IPS DF 4.7 (cell line): ENCODE results near the gene TTI1.
"Not testable (repeated sequence)": the region's sequence is repeated elsewhere in the genome, so short reads cannot be mapped to it uniquely, and the experiment has no call there.

Experiments used
- DNase-seq: peaks from one replicate; pipeline ENCODE4 v3.0.0-alpha.2; 2013; ENCODE audit warnings: low spot score; ENCODE audit errors: extremely low read depth

TTI1 gene

DNA sequence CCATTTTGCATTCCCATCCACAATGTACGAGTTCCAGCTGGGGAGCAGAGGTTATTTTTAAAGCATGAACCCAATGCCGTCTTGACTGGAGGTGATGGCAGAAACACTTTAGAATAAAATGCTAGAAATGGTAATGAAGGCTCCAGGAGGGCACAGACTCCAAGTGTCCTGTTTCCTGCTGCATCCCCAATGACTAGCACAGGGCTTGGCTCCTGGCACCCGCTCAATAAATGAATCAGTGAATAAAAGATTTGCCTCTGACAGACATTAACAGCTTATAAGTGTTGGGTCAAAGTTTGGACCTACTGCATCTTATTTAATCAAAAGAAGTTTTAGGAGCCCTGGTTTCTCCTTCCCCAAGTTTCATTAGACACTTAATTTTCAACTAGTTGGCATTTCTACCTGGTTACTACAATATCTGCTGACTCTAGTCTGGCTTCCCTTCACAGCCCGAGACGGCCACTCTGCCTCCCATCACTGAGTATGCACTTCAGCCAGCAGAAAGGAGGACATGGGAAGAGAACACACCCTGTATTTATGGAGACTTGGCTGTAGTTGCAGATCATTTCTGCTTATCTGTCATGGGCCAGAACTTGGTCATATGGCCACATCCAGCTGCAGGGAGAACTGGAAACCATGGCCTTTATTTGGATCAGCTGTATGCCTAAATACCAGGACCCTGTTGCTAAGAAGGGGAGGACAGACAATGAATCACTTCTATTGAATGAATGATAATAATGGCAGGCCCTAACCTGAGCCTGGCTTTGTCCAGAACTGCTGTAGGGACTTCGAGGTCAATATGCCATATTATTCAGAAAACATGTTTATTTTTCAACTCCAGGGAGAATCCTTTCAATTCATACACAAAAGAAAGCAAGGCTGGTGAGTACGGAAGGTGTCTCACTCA lies 63.1 kb downstream of the TTI1 start:
- DNase-seq = no peak

DNA sequence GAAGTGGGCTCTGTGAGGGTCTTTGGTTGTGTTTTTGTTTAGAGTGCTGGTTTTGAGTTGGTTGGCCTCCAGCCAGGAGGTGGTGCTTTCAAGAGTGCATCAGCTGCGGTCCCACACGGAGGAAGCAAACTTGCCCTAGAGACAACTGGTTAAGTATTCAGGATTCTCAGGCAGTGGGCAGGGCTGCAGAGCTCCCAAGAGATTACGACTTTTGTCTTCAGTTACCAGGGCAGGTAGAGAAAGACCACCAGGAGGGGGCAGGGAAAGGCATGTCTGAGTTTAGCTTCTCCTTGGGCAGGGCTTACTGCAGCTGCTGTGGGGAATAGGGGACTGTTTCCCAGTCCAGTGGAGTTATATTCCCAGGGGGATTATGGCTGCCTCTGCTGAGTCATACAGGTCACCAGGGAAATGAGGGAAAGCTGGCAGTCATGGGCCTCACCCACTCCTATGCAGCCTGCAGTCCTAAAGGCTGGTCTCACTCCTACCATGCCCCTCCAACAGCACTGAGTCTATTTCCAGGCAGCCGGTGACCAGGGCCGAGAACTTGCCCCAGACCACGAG lies 64.3 kb downstream of the TTI1 start:
- DNase-seq = no peak

DNA sequence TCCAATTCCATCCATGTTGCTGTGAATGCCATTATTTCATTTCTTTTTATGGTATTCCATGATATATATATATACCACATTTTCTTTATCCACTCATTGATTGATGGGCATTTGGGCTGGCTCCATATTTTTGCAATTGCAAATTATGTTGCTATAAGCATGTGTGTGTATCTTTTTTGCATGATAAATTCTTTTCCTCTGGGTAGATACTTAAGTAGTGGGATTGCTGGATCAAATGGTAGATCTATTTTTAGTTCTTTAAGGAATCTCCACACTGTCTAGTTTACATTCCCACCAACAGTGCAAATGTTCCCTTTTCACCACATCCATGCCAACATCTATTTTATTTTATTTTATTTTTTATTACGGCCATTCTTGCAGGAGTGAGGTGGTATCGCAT lies 69.8 kb downstream of the TTI1 start:
- not testable (repeated sequence) for DNase-seq

DNA sequence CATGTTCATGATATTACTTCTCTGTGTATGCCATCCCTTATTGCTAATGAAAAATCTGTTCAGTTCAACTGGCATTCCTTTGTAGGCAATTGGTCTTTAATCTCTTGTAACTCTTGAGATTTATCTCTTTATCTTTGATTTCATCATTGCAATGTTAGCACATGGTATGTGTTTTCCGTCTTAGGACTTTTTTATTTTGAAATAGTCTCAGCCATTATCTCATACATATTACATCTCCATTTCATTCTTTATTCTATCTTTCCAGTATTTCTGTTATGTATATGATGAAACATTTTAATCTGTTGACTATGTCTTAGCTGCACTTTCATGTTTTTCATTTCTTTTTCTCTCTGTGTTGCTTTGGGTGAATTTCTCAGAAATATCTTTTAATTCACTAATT lies 72.2 kb downstream of the TTI1 start:
- DNase-seq = no peak

DNA sequence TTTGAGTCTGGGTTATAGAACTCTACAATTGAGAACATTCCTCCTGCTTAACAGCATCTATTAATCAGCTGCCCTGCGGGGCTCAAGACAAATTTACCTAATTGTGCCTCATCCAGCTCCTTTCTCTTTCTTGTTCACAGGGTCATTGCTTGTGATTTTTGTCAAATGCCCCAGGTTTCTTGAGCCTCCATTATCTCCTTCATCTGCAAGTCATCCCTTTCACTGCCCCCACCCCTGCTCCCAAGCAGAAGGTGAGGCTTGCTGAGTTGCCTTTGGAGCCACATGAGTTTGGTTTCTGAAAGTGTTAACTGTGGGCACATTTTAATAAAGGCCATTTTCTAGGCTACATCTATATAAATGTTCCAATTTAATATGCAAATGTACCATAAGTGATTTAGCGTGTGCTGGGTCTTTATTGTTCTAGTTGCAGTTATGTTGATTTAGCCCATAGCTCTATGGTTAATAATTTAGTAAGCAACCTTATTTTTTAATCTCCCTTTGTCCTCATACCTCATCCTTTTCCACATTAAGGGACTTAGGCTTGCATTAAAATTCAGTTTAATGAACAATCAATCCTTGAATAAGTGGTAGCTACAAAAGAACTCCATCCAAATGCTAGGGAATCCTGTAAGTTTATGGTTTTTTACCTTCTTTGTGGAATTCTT lies 74.3 kb downstream of the TTI1 start:
- no peak for DNase-seq

DNA sequence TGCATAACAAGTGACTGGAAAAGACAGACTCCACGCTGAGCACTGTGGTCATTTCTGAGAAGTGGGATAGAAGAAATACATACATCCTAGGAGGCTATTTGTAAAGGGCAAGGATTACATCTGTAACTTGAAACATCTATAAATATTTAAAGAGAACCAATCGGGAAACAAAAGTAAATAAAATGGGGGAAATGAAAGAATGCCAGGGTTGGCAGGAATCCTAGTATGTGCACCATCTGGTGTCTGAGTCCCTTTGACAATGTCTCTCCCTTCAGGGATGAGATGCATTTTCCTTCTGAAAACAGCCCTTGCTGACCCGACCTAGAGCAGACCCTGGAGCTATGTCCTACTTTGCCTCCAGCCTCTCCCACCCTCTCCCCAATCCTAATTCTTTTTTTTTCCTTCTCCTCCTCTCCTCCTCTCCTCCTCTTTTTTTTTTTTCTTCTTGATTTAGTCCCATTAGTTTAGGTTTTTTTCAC lies 77.1 kb downstream of the TTI1 start:
- no peak for DNase-seq

DNA sequence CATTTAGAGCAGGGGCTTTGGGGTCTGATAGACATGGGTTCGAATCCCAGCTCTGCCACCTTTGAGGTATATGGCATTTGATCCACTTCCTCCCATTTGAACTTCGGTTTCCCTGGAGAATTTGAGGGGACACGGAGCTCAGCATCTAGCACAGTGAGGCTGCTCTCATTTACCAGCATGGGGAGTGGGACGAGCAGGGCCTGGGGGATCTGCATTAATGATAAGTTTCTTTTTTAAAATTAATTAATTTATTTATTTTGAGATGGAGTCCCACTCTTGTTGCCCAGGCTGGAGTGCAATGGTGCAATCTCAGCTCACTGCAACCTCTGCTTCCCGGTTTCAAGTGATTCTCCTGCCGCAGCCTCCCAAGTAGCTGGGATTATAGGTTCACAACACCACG lies 77.7 kb downstream of the TTI1 start:
- DNase-seq = no peak

DNA sequence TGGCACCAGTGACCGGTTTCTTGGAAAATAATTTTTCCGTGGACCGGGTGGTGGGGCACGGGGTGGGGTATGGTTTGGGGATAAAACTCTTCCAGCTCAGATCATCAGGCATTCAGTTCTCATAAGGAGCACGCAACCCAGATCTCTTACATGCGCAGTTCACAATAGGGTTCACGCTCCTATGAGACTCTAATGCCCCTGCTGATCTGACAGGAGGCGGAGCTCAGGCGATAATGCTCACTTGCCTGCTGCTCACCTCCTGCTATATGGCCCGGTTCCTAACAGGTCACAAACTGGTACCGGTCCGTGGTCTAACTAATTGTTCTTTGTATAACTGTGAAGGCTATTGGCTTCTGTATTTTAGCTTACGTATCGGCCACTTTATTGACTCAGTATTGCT lies 78.6 kb downstream of the TTI1 start:
- no peak for DNase-seq

DNA sequence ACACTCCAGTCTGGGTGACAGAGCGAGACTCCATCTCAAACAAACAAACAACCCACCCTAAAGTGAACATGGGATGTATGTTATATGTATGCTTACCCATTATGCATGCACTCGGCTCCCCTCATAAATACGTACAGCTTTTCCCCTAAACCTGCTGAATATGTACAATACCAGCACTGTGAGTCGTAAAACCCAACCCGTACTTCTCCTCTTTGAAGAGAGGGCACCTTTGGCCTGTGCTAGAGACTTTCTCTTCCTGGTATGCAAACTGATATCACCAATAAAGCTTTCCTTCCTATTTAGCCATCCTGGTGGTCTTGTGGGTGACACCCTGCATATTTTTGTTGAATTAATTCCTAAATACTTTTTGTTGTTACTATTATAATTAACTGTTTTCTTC lies 79.1 kb downstream of the TTI1 start:
- no peak for DNase-seq

DNA sequence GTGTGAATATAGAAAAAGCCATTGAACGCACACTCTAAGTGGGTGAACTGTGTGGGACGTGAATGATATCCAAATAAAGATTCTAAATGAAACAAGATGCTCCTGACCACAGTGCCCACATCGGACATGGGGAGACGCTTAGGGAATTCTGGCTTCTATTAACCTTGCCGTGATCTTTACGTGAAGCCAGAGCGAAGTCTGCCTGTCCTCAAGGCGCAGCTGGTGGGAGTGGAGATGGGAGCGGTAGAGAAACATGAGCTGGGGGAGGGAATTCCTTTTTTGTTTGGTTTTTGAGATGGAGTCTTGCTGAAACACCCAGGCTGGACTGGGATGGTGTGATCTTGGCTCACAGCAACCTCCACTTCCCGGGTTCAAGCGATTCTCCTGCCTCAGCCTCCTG lies 84.3 kb downstream of the TTI1 start:
- no peak for DNase-seq

DNA sequence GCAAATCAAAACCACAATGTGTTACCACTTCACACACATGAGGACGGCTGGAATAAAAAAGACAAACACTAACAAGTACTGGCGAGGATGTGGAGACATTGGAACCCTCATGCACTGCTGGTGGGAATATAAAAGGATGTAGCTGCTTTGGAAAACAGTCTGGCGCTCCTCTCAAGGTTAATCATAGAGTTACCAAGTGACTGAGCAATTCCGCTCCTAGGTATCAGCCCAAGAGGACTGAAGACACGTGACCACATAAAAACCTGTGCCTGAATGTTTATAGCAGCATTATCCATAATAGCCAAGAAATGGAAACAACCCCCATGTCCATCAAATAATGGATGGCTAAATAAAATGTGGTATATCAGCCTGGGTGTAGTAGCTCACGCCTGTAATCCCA lies 85.3 kb downstream of the TTI1 start:
- no peak for DNase-seq

DNA sequence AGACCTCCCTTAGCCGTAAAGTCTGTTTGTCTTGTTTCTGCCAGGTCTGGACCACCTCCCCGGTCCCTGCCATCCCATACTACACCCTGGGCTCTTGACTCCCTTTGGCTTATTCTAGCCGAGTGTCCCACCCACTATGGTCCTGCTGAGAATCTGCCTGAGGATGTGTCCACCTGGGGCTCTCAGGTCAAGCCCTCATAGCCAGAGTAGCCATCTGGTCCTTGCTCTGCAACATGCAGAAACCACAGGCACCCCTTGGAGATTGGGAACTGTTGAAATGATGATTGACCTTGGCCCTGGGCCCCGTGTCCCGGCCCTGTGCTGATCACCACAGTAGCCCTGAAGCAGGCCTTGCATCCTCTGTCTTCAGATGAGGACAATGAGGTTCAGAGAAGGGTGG lies 86.3 kb downstream of the TTI1 start:
- DNase-seq = no peak

DNA sequence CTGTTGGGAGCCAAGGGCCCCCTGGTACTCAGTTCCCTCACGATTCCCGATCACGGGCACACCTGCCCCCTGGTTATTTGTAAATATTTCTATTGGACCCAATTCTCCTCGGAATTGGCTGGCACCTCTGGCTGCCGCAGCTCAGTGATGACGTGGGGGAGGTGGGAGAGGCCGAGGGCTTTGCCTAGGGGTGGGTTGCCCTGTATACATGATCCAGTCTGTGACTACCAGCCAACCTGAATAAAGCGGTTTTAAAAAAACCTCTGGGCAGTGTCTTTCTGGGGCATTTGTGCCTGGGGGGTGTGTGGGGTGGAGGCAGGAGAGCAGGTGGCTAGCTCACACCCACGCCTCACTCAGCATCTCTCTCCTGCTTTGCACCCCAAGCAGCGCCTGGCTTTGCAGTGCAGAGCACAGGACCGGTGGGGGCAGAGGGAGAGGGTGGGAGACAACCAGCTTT lies 88.1 kb downstream of the TTI1 start:
- no peak for DNase-seq

DNA sequence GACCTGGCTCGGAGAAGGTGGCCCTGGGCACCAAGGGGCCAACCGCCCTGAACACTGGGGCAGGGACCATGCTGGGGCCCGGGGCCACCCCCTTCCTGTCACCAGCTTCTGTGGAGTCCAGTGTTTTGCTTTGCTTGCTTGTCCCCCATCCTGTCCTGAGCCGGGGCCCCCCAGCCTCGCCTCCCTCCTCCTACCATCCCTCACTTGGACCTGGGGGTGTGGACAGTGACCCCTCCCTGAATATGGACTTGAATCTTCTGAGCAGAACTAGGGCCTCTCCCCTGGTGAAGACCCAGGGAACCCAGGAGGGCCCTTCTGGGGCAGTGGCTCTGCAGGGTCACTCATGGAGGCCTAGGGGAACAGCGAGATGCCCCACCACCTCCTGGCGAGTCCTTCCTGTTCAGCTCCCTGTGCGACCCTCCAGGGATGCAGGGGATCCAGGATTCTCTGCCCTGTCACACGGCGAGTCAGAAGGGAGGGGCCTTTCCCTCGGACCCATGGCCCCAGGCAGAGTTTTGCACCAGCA lies 88.7 kb downstream of the TTI1 start:
- no peak for DNase-seq

DNA sequence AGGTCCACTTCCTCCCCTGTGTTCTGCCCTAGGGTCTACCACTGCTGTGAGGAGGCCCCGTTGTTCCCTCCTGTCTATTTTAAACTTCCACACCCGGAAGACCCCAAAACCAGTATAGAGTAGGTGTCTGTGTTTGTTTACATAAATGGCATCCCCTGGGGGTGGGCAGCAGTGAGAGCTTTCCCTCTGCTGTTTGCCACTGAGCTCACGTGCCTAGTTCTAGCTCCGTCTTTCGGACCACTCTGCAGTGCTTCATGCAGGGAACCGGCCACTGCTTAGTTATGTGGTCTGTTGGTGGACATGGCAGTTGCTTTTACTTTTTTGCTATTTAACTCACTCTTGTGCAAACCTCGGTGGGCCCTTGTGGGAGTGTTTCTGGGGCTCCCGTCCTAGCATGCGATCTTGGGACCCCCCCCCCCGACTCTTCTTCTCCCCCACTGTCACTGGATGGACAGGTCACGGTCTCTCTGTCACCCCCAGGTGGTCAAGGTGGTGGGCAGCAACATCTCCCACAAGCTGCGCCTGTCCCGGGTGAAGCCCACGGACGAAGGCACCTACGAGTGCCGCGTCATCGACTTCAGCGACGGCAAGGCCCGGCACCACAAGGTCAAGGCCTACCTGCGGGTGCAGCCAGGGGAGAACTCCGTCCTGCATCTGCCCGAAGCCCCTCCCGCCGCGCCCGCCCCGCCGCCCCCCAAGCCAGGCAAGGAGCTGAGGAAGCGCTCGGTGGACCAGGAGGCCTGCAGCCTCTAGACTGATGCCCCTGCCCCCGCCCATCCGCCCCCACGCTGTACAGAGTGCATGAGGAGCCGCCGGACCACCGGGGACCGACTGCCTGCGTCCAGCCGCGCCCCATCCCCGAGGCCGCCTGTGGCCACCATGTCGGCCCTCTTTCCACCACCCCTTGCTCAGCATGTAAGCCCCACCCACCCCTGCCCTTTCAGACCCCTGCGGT lies 89.5 kb downstream of the TTI1 start:
- DNase-seq = no peak

DNA sequence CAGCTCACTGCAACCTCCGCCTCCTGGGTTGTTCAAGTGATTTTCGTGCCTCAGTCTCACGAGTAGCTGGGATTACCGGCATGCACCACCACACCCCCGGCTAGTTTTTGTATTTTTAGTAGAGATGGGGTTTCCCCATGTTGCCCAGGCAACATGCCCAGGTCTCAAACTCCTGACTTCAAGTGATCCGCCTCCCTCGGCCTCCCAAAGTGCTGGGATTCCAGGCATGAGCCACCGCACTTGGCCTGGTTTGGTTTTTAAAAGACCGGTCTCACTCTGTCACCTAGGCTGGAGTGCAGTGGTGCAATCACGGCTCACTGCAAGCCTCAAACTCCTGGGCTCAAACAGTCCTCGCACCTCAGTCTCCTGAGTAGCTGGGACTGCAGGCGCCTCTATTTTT lies 90.2 kb downstream of the TTI1 start:
- no peak for DNase-seq

DNA sequence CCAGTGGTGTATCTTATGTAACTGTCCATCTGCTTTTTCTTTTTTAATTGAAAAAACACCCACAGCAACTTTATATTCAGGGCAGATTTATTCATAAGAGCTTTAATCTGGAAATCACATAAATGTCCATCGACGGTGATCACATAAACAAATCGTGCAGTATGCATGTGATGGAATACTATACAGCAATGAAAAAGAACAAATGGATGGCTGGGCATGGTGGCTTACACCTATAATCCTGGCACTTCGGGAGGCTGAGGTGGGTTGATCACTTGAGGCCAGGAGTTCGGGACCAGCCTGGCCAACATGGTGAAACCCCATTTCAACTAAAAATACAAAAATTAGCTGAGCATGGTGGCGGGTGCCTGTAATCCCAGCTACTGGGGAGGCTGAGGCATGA lies 91.3 kb downstream of the TTI1 start:
- no peak for DNase-seq

DNA sequence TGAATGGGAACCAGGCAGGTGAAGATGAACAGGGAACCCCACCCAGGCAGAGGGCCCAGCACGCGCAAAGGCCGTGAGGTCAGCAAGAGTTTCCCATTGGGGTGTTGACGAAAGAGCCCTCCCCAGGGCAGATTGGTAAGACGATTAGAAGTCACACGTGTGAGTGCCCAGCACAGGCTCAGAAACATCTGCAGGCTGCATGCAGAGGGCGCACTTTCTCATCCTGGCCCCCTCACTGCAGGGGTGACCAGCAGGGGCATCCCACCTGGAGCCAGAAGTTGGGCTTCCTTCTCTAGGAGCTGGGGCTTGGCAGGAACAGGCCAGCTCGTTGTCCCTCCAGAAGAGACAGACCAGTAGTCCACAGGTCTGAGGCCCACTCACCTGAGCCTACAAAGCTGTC lies 91.9 kb downstream of the TTI1 start:
- DNase-seq = no peak

DNA sequence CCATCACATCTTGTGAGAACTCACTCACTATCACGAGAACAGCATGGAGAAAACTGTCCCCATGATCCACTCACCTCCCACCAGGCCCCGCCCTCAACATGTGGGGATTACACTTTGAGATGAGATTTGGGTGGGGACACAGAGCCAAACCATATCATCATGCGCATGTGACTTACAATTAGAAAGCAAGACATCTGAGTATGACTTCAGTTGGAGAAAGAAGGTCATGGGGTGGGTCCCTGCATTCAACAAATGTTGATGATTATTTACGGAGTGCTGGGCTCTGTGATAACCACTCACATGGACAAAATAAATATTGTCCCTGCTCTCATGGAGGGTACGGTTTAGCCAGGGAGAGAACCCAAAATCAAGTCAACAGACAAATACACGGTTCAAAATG lies 92.4 kb downstream of the TTI1 start:
- DNase-seq = no peak

DNA sequence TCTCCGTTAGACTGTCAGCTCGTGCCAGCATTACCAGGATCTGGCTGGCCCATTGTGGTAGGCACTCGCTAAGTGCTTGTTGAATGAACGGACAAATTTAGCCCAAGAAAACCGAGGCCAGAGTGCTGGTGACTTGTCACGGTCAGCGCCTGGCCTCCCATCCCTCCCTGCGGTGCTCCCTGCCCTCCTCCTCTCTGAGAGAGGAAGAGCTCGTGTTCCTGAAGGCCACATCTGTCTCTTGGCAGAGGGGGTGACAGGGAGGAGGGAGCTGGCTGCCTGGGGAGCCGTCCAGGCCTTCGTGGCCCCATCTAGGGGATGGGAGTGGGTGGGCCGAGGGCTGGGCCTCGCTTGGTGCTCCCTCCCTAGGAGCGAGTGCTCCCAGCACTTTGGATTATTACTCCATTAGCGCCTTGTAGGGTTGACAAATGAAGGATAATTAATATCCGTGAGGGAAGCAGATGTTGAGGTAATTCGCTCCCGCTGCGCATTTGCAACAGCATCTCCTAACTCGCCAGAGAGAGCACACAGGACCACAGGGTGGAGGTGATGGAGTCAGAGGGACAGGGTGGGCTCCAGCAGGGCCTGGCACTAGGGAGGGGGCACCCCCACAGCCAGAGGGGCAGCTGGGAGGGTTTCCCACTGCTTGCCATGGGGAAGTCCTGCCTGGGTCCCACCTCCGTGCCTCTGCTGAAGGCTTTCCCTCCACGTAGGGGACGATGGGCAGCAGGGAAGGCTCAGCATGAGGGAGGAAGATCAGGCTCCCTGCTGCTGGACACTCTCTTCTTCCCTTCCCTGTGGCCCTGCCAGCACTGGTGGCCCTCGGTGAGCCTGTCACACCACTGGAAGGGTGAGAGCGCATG lies 93.3 kb downstream of the TTI1 start:
- no peak for DNase-seq
